Left lung (tissue), 10 donors: ENCODE data around the gene PRR19. TPM values are rescaled to one million over a fixed set of nuclear protein-coding genes. Genes with fewer than 3 reads are reported as not detected.

Source experiments
- ATAC-seq: fragments of 200-7000 bp; cut with Tn5 transposase; one replicate; pipeline ENCODE4 v1.9.1; 2020; ENCODE audit warnings: moderate library complexity
- DNase-seq, 4 donors: peaks; one replicate each; pipeline ENCODE4 v3.0.0-alpha.2; 2013 to 2020
- H3K27ac ChIP-seq, 2 donors: fragments of 200-600 bp; sonication (generic) in 1 of 2; one replicate each; pipeline versions ENCODE4 v1.5.0 to v1.8.0; 2020 to 2021
- H3K27me3 ChIP-seq, 2 donors: fragments of 200-600 bp; sonication (generic) in 1 of 2; one replicate each; pipeline versions ENCODE4 v1.5.0 to v1.8.0; 2020 to 2021
- H3K36me3 ChIP-seq, 2 donors: fragments of 200-600 bp; sonication (generic) in 1 of 2; one replicate each; pipeline versions ENCODE4 v1.5.0 to v1.8.0; 2020 to 2021
- H3K4me1 ChIP-seq, 2 donors: fragments of 200-600 bp; one replicate each; pipeline ENCODE4 v1.8.0; 2021
- H3K4me3 ChIP-seq, 2 donors: fragments of 200-600 bp; sonication (generic) in 1 of 2; one replicate each; pipeline versions ENCODE4 v1.5.0 to v1.8.0; 2020 to 2021; ENCODE audit warnings: mild to moderate bottlenecking in 1 of 2
- H3K9me3 ChIP-seq, 2 donors: fragments of 200-600 bp; sonication (generic) in 1 of 2; one replicate each; pipeline versions ENCODE4 v1.5.0 to v1.8.0; 2020 to 2021
- intact Hi-C, 2 donors: fragments of 100-400 bp; cut with DNase I; formaldehyde crosslinking; loops; one replicate each; pipeline versions ENCODE4 v1.11.2 to v1.14.2; 2022
- polyA plus RNA-seq, 6 donors: library from polyadenylated mRNA; unstranded; fragments of 120-200 nt; gene quantifications; one replicate each; pipeline ENCODE4 v1.2.1, GENCODE V29; 2013; ENCODE audit not compliant: insufficient read length in 6 of 6
- total RNA-seq, 2 donors: library from RNA; stranded (reverse); fragmentation: NEBNext Ultra II Directional; extraction: Animal tissue kit (Norgen Biotek cat#: 25700); gene quantifications; one replicate each; pipeline ENCODE4 v1.2.1, GENCODE V29; 2021
- TF ChIP-seq, protein P1 (sequence below), 2 donors: fragments of 200-600 bp; sonication (generic) in 1 of 2; IDR thresholded peaks; one replicate each; pipeline versions ENCODE4 v1.5.0 to v1.8.0; 2021; ENCODE audit warnings: antibody characterized with exemption in 2 of 2
- donor health status: DM: no; HTN: yes; CAD: no.
- donor health status: DM: no; HTN: no; CAD: no.

PRR19 gene
- total and polyA plus RNA-seq, 8 donors = 1.1 to 2.6 (median 1.4) TPM

- intact Hi-C loops = no loop called here
- Histone ChIP-seq H3K27me3 (no peaks in the 10 kb centered on the region), H3K27ac (peak overlapping the region; percentile 86 to 92), H3K4me3 (peak overlapping the region; percentile 39 to 60), H3K9me3 (no peaks in the 10 kb centered on the region), H3K36me3 (peaks cover 0 to 39% of the 10 kb centered on the region in 2 donors), H3K4me1 (peaks cover 17 to 46% of the 10 kb centered on the region in 2 donors)
- TF ChIP-seq, protein P1, sequence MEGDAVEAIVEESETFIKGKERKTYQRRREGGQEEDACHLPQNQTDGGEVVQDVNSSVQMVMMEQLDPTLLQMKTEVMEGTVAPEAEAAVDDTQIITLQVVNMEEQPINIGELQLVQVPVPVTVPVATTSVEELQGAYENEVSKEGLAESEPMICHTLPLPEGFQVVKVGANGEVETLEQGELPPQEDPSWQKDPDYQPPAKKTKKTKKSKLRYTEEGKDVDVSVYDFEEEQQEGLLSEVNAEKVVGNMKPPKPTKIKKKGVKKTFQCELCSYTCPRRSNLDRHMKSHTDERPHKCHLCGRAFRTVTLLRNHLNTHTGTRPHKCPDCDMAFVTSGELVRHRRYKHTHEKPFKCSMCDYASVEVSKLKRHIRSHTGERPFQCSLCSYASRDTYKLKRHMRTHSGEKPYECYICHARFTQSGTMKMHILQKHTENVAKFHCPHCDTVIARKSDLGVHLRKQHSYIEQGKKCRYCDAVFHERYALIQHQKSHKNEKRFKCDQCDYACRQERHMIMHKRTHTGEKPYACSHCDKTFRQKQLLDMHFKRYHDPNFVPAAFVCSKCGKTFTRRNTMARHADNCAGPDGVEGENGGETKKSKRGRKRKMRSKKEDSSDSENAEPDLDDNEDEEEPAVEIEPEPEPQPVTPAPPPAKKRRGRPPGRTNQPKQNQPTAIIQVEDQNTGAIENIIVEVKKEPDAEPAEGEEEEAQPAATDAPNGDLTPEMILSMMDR (IDR thresholded peaks at IDR 0.05) = no peak
- DNase-seq (peak in 3 of 4 donors; percentile 46 to 82 (median 66)), ATAC-seq (peak; percentile 0)
These were observed 31.4 kb upstream of the PRR19 start for GRCh38 chr19:42270346-42271044.

- TF ChIP-seq, protein P1 (IDR thresholded peaks at IDR 0.05) = no peak
- DNase-seq (peak in 1 of 4 donors; percentile 34), ATAC-seq (no peak)
- H3K4me1 ChIP-seq = peaks cover 18 to 52% of the 10 kb centered on the region in 2 donors
- no peaks in the 10 kb centered on the region for H3K27me3 ChIP-seq
- H3K36me3 ChIP-seq = peaks cover 0 to 43% of the 10 kb centered on the region in 2 donors
- H3K27ac ChIP-seq = peak overlapping the region; percentile 86 to 92
- H3K4me3 ChIP-seq = peak overlapping the region; percentile 39 to 60
- intact Hi-C loops = no loop called here
- no peaks in the 10 kb centered on the region for H3K9me3 ChIP-seq
These were observed 30.9 kb upstream of the PRR19 start for GRCh38 chr19:42271045-42271419.

- Histone ChIP-seq H3K27ac (no peak overlapping the region), H3K9me3 (no peaks in the 10 kb centered on the region)
- TF ChIP-seq, protein P1 (IDR thresholded peaks at IDR 0.05) = no peak
These were observed 29.9 kb upstream of the PRR19 start for GRCh38 chr19:42271861-42272534.

GRCh38 chr19:42272535-42272897 is 29.4 kb upstream of the PRR19 start:
- TF ChIP-seq, protein P1 (IDR thresholded peaks at IDR 0.05) = no peak
- H3K4me3 ChIP-seq = no peak overlapping the region
- ATAC-seq (no peak), DNase-seq (peak in 1 of 4 donors; percentile 34)
- intact Hi-C loops = no loop called here
- peaks cover 21 to 62% of the 10 kb centered on the region in 2 donors for H3K4me1 ChIP-seq
- peaks cover 0 to 43% of the 10 kb centered on the region in 2 donors for H3K36me3 ChIP-seq
- H3K9me3 ChIP-seq = no peaks in the 10 kb centered on the region
- no peak overlapping the region for H3K27ac ChIP-seq
- no peaks in the 10 kb centered on the region for H3K27me3 ChIP-seq

More at GRCh38 chr19:42271861-42272534, 29.9 kb upstream of the PRR19 start:
- peaks cover 20 to 61% of the 10 kb centered on the region in 2 donors for H3K4me1 ChIP-seq
- no peaks in the 10 kb centered on the region for H3K27me3 ChIP-seq
- intact Hi-C loops = no loop called here
- no peak for ATAC-seq
- peaks cover 0 to 43% of the 10 kb centered on the region in 2 donors for H3K36me3 ChIP-seq
- peak in 2 of 4 donors; percentile 34 to 75 for DNase-seq
- H3K4me3 ChIP-seq = no peak overlapping the region

DNA sequence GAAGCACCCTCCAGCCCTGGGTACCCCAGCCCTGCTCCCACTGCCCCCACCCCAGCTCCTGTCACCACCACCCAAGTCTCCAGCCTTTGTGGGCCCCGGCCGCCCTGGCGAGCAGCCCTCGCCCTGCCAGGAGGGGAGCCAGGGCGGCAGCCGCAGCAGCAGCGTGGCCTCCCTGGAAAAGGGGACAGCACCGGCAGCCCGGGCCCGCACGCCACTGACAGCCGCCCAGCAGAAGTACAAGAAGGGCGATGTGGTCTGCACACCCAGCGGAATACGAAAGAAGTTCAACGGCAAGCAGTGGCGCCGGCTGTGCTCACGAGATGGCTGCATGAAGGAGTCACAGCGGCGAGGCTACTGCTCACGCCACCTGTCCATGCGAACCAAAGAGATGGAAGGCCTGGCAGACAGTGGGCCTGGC is 28.9 kb upstream of the PRR19 start:
- Histone ChIP-seq H3K4me3 (no peak overlapping the region), H3K4me1 (peaks cover 26 to 62% of the 10 kb centered on the region in 2 donors), H3K36me3 (peaks cover 0 to 43% of the 10 kb centered on the region in 2 donors), H3K9me3 (no peaks in the 10 kb centered on the region), H3K27me3 (no peaks in the 10 kb centered on the region), H3K27ac (no peak overlapping the region)
- ATAC-seq = no peak
- TF ChIP-seq, protein P1 (IDR thresholded peaks at IDR 0.05) = no peak
- peak in 1 of 4 donors; percentile 26 for DNase-seq
- intact Hi-C loops = no loop called here
